SK-N-SH treated with all-trans-retinoic acid at 6 μM for 48 hours (cell line): ENCODE data around the gene FMOD.

ENCODE experiments used
- ATAC-seq: fragments of 200-7000 bp; cut with Tn5 transposase; 3 replicates; pipeline ENCODE4 v1.9.1; 2020; ENCODE audit warnings: mild to moderate bottlenecking, moderate library complexity
- ARNTL ChIP-seq: fragments of 450-650 bp; formaldehyde crosslinking; IDR thresholded peaks from 2 replicates; pipeline ENCODE4 v1.5.0; 2020; ENCODE audit warnings: low read depth, mild to moderate bottlenecking, moderate library complexity, borderline replicate concordance
- BACH2 ChIP-seq: fragments of 250-450 bp; sonication (Bioruptor Pico); IDR thresholded peaks from 2 replicates; pipeline ENCODE4 v1.9.0; 2021; ENCODE audit warnings: mild to moderate bottlenecking, borderline replicate concordance
- CSDC2 ChIP-seq: fragments of 250-450 bp; sonication (Bioruptor Pico); IDR thresholded peaks from 2 replicates; pipeline ENCODE4 v1.5.0; 2020; ENCODE audit warnings: mild to moderate bottlenecking, moderate library complexity
- ESRRG ChIP-seq: fragments of 250-450 bp; sonication (Bioruptor Pico); IDR thresholded peaks from 2 replicates; pipeline ENCODE4 v1.6.1; 2021; ENCODE audit warnings: mild to moderate bottlenecking
- GLIS3 ChIP-seq: fragments of 250-450 bp; sonication (Bioruptor Pico); IDR thresholded peaks from 2 replicates; pipeline ENCODE4 v1.5.0; 2020; ENCODE audit warnings: mild to moderate bottlenecking, moderate library complexity
- ISL1 ChIP-seq: fragments of 250-450 bp; sonication (Bioruptor Pico); IDR thresholded peaks from 2 replicates; pipeline ENCODE4 v2.1.2; 2022; ENCODE audit warnings: mild to moderate bottlenecking, moderate library complexity
- OSR1 ChIP-seq: fragments of 250-450 bp; sonication (Bioruptor Pico); IDR thresholded peaks from 2 replicates; pipeline ENCODE4 v1.8.0; 2022; ENCODE audit warnings: moderate library complexity, mild to moderate bottlenecking, inconsistent platforms
- PATZ1 ChIP-seq: fragments of 250-450 bp; sonication (Bioruptor Pico); IDR thresholded peaks from 2 replicates; pipeline ENCODE4 v1.8.0; 2020; ENCODE audit warnings: mild to moderate bottlenecking, moderate library complexity, borderline replicate concordance
- POU6F1 ChIP-seq: fragments of 250-450 bp; sonication (Bioruptor Pico); IDR thresholded peaks from 2 replicates; pipeline ENCODE4 v1.8.0; 2021; ENCODE audit warnings: low read depth, mild to moderate bottlenecking, moderate library complexity, borderline replicate concordance
- PPARA ChIP-seq: fragments of 250-450 bp; sonication (Bioruptor Pico); IDR thresholded peaks from 2 replicates; pipeline ENCODE4 v1.5.0; 2020; ENCODE audit warnings: mild to moderate bottlenecking, borderline replicate concordance
- RARB ChIP-seq: fragments of 250-450 bp; sonication (Bioruptor Pico); IDR thresholded peaks from 2 replicates; pipeline ENCODE4 v1.8.0; 2021; ENCODE audit warnings: mild to moderate bottlenecking, moderate library complexity
- SNAI2 ChIP-seq: fragments of 250-450 bp; sonication (Bioruptor Pico); IDR thresholded peaks from 2 replicates; pipeline ENCODE4 v1.5.0; 2020; ENCODE audit warnings: mild to moderate bottlenecking, moderate library complexity
- TCF4 ChIP-seq: fragments of 250-450 bp; sonication (Bioruptor Pico); IDR thresholded peaks from 2 replicates; pipeline ENCODE4 v1.8.0; 2021; ENCODE audit warnings: mild to moderate bottlenecking, moderate library complexity, borderline replicate concordance
- TOX ChIP-seq: fragments of 250-450 bp; sonication (Bioruptor Pico); IDR thresholded peaks from 2 replicates; pipeline ENCODE4 v1.8.0; 2021; ENCODE audit warnings: mild to moderate bottlenecking, moderate library complexity, borderline replicate concordance
- TSHZ2 ChIP-seq: fragments of 250-450 bp; sonication (Bioruptor Pico); IDR thresholded peaks from 2 replicates; pipeline ENCODE4 v1.5.0; 2020; ENCODE audit warnings: mild to moderate bottlenecking, moderate library complexity
- ZC3H10 ChIP-seq: fragments of 250-450 bp; sonication (Bioruptor Pico); IDR thresholded peaks from 2 replicates; pipeline ENCODE4 v1.5.1; 2021; ENCODE audit warnings: mild to moderate bottlenecking, moderate library complexity
- ZFP3 ChIP-seq: fragments of 250-450 bp; sonication (Bioruptor Pico); IDR thresholded peaks from 2 replicates; pipeline ENCODE4 v1.5.0; 2020; ENCODE audit warnings: mild to moderate bottlenecking, moderate library complexity
- ZFP30 ChIP-seq: fragments of 450-650 bp; formaldehyde crosslinking; IDR thresholded peaks from 2 replicates; pipeline ENCODE4 v1.5.0; 2022; ENCODE audit warnings: mild to moderate bottlenecking, moderate library complexity
- ZNF565 ChIP-seq: fragments of 450-650 bp; formaldehyde crosslinking; conservative IDR thresholded peaks from 2 replicates; pipeline ENCODE4 v1.5.0; 2020; ENCODE audit warnings: low read depth, mild to moderate bottlenecking, moderate library complexity
- ZNF70 ChIP-seq: fragments of 450-650 bp; formaldehyde crosslinking; IDR thresholded peaks from 2 replicates; pipeline ENCODE4 v1.5.0; 2020; ENCODE audit warnings: mild to moderate bottlenecking, moderate library complexity
- ZNF8 ChIP-seq: fragments of 450-650 bp; formaldehyde crosslinking; IDR thresholded peaks from 2 replicates; pipeline ENCODE4 v1.5.0; 2020; ENCODE audit warnings: mild to moderate bottlenecking, moderate library complexity
- TF ChIP-seq, protein P1 (sequence below): fragments of 250-450 bp; sonication (Bioruptor Pico); IDR thresholded peaks from 2 replicates; pipeline ENCODE4 v1.5.1; 2021; ENCODE audit warnings: mild to moderate bottlenecking, moderate library complexity
- TF ChIP-seq, protein P2 (sequence below): fragments of 250-450 bp; sonication (Bioruptor Pico); IDR thresholded peaks from 2 replicates; pipeline ENCODE4 v1.5.1; 2020; ENCODE audit warnings: low read depth, mild to moderate bottlenecking, moderate library complexity

FMOD gene

DNA sequence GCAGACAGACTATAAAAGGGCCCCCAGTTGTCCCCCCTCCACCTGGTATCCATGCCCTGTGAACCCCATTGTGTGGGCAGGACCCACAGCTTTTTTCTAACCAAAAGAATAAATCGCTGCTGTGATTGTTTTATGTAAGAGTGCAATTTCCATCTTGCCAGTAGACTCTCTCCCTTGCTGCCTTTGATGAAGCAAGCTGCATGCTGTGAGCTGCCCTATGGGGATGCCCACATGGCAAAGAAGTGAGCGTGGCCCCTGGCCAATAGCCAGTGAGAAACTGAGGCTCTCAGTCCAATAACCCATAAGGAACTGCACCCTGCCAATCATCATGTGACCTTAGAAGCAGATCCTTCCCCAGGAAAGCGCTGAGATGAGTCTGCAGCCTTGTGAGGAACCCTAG is 37.8 kb upstream of the FMOD start:
- TF ChIP-seq ZFP3 (no peak), TOX (no peak), GLIS3 (CRISPR knock-in tag) (no peak), RARB (CRISPR knock-in tag) (no peak), ZC3H10 (CRISPR knock-in tag) (no peak), ISL1 (CRISPR knock-in tag) (no peak), ZNF70 (CRISPR knock-in tag) (no peak), ESRRG (no peak), SNAI2 (CRISPR knock-in tag) (no peak), ZNF8 (CRISPR knock-in tag) (no peak), TCF4 (CRISPR knock-in tag) (no peak), ZNF565 (CRISPR knock-in tag) (no peak), OSR1 (no peak), BACH2 (CRISPR knock-in tag) (no peak), ARNTL (CRISPR knock-in tag) (no peak), POU6F1 (no peak), ZFP30 (CRISPR knock-in tag) (no peak), CSDC2 (no peak)
- TF ChIP-seq, protein P1, sequence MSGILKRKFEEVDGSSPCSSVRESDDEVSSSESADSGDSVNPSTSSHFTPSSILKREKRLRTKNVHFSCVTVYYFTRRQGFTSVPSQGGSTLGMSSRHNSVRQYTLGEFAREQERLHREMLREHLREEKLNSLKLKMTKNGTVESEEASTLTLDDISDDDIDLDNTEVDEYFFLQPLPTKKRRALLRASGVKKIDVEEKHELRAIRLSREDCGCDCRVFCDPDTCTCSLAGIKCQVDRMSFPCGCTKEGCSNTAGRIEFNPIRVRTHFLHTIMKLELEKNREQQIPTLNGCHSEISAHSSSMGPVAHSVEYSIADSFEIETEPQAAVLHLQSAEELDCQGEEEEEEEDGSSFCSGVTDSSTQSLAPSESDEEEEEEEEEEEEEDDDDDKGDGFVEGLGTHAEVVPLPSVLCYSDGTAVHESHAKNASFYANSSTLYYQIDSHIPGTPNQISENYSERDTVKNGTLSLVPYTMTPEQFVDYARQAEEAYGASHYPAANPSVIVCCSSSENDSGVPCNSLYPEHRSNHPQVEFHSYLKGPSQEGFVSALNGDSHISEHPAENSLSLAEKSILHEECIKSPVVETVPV, result no peak
- TF ChIP-seq, protein P2, sequence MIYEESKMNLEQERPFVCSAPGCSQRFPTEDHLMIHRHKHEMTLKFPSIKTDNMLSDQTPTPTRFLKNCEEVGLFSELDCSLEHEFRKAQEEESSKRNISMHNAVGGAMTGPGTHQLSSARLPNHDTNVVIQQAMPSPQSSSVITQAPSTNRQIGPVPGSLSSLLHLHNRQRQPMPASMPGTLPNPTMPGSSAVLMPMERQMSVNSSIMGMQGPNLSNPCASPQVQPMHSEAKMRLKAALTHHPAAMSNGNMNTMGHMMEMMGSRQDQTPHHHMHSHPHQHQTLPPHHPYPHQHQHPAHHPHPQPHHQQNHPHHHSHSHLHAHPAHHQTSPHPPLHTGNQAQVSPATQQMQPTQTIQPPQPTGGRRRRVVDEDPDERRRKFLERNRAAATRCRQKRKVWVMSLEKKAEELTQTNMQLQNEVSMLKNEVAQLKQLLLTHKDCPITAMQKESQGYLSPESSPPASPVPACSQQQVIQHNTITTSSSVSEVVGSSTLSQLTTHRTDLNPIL (CRISPR knock-in tag), result no peak
- no peak for ATAC-seq

DNA sequence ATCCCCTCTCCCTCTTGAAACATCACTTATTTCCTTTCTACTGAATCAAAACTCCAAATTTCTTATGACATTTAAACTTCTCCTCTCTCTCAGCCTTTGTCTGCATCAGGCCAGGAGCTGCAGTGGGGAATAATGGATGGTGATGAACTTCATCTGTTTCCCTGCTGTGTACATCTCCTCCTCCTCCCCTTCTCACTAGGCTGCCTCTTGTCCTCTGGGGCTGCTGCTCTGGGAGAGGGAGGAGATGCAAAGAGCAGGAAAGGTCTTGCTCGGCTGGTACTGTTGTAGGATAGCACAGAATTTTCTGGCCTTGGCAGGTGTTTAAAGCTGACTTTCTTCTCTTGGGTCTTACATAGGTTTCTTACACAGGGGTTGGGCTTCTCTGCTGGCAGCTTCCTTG is 31.1 kb upstream of the FMOD start:
- TF ChIP-seq PPARA (CRISPR knock-in tag) (no peak), ZNF70 (CRISPR knock-in tag) (no peak), ZC3H10 (CRISPR knock-in tag) (no peak), ARNTL (CRISPR knock-in tag) (no peak), TOX (no peak), ZFP3 (no peak), ZNF8 (CRISPR knock-in tag) (no peak), RARB (CRISPR knock-in tag) (no peak), TSHZ2 (CRISPR knock-in tag) (no peak), TCF4 (CRISPR knock-in tag) (no peak), ZFP30 (CRISPR knock-in tag) (no peak), ESRRG (no peak), ISL1 (CRISPR knock-in tag) (no peak), PATZ1 (CRISPR knock-in tag) (no peak), OSR1 (no peak)
- TF ChIP-seq, protein P2 (CRISPR knock-in tag), result no peak
- ATAC-seq, result no peak
